ENCODE measurements around the gene GPD1L.

DNA sequence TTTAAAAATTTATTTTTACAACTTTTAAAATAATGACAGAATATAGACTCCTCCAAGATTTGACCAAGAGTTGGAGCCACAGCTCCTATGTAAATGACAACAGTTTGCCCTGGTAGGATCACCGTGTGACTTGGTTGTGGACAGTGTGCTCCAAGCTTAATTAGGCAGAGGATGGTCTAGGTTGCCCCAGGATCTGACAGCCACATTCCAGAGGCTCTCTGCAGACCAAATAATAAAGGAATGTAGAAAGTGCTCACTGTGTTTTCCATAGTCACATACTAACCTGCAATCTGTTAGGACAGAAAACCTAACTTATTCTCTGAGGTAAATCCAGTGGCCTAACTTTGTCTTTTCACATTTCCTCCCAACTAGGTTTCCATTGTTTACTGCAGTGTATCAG is 59.0 kb downstream of the GPD1L start:
- TF ChIP-seq, protein P1, sequence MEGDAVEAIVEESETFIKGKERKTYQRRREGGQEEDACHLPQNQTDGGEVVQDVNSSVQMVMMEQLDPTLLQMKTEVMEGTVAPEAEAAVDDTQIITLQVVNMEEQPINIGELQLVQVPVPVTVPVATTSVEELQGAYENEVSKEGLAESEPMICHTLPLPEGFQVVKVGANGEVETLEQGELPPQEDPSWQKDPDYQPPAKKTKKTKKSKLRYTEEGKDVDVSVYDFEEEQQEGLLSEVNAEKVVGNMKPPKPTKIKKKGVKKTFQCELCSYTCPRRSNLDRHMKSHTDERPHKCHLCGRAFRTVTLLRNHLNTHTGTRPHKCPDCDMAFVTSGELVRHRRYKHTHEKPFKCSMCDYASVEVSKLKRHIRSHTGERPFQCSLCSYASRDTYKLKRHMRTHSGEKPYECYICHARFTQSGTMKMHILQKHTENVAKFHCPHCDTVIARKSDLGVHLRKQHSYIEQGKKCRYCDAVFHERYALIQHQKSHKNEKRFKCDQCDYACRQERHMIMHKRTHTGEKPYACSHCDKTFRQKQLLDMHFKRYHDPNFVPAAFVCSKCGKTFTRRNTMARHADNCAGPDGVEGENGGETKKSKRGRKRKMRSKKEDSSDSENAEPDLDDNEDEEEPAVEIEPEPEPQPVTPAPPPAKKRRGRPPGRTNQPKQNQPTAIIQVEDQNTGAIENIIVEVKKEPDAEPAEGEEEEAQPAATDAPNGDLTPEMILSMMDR (IDR thresholded peaks at IDR 0.05; ENCODE audit: low read depth, low read length): no peak
- no peak for TF ChIP-seq EZH2phosphoT487 (IDR thresholded peaks at IDR 0.05; ENCODE audit: low read depth)

Measured in OCI-LY3 (cell line).